Activated T-helper 1 cell treated with anti-CD3 and anti-CD28 coated beads, Interleukin-12 subunit alpha, Interleukin-12 subunit beta, Interleukin-2, Interleukin-4 antibody, amounts not matched to agents 30 ng/mL and 10 ng/mL and 1 ng/mL, durations not matched to agents 14 hours and 24 hours and 36 hours (primary cell): ENCODE data around the gene CBLB. TPM values are rescaled to one million over a fixed set of nuclear protein-coding genes. Genes with fewer than 3 reads are reported as not detected.

Source experiments
- DNase-seq: peaks from one replicate; pipeline ENCODE4 v3.0.0; 2021; ENCODE audit warnings: low spot score
- H3K27ac Mint-ChIP-seq: one replicate; pipeline ENCODE4 v1.8.0; 2021; ENCODE audit warnings: mild to moderate bottlenecking, mixed read lengths
- H3K27me3 Mint-ChIP-seq: one replicate; pipeline ENCODE4 v1.8.0; 2022; ENCODE audit warnings: mild to moderate bottlenecking, moderate library complexity, mixed read lengths; ENCODE audit not compliant: insufficient read depth
- H3K36me3 Mint-ChIP-seq: one replicate; pipeline ENCODE4 v1.8.0; 2021; ENCODE audit warnings: low read depth, mixed read lengths
- H3K4me1 Mint-ChIP-seq: one replicate; pipeline ENCODE4 v1.8.0; 2021; ENCODE audit warnings: low read depth, mixed read lengths
- H3K4me3 Mint-ChIP-seq: one replicate; pipeline ENCODE4 v1.8.0; 2021; ENCODE audit warnings: mild to moderate bottlenecking, moderate library complexity, mixed read lengths
- H3K9me3 Mint-ChIP-seq: one replicate; pipeline ENCODE4 v1.8.0; 2021; ENCODE audit warnings: mixed read lengths
- intact Hi-C: fragments of 100-400 bp; cut with micrococcal nuclease; formaldehyde crosslinking; loops from one replicate; pipeline ENCODE4 v1.15.1; 2024
- total RNA-seq: library from RNA; stranded (reverse); gene quantifications from 2 replicates; pipeline ENCODE4 v1.2.3, GENCODE V29; 2022

CBLB gene
- total RNA-seq, 1 donor from 2014 or later, result 213 TPM

- intact Hi-C loops, result no loop called here
- Mint-ChIP-seq H3K27me3 (no peaks in the 10 kb centered on the region), H3K27ac (no peak overlapping the region), H3K4me3 (no peak overlapping the region), H3K36me3 (no peaks in the 10 kb centered on the region), H3K9me3 (no peaks in the 10 kb centered on the region), H3K4me1 (no peaks in the 10 kb centered on the region)
- DNase-seq, result no peak
Measured at GRCh38 chr3:105620236-105620635, 248.6 kb downstream of the CBLB start.

- Mint-ChIP-seq H3K9me3 (no peaks in the 10 kb centered on the region), H3K27ac (no peak overlapping the region), H3K4me3 (no peak overlapping the region), H3K36me3 (no peaks in the 10 kb centered on the region), H3K4me1 (no peaks in the 10 kb centered on the region), H3K27me3 (no peaks in the 10 kb centered on the region)
- DNase-seq, result no peak
- intact Hi-C loops, result no loop called here
Measured at GRCh38 chr3:105619651-105620050, 249.2 kb downstream of the CBLB start.

- H3K27ac Mint-ChIP-seq, result no peak overlapping the region
- intact Hi-C loops, result no loop called here
- H3K4me3 Mint-ChIP-seq, result no peak overlapping the region
- peaks cover 5% of the 10 kb centered on the region for H3K27me3 Mint-ChIP-seq
- H3K9me3 Mint-ChIP-seq, result no peaks in the 10 kb centered on the region
- no peaks in the 10 kb centered on the region for H3K36me3 Mint-ChIP-seq
- H3K4me1 Mint-ChIP-seq, result no peaks in the 10 kb centered on the region
- DNase-seq, result no peak
Measured at GRCh38 chr3:105618556-105618955, 250.3 kb downstream of the CBLB start.

- Mint-ChIP-seq H3K9me3 (no peaks in the 10 kb centered on the region), H3K4me1 (no peaks in the 10 kb centered on the region), H3K4me3 (no peak overlapping the region), H3K36me3 (no peaks in the 10 kb centered on the region), H3K27me3 (peaks cover 6% of the 10 kb centered on the region), H3K27ac (no peak overlapping the region)
- intact Hi-C loops, result no loop called here
- no peak for DNase-seq
Measured at GRCh38 chr3:105616374-105617121, 252.3 kb downstream of the CBLB start.

GRCh38 chr3:105615814-105616213, 253.0 kb downstream of the CBLB start:
- DNase-seq, result no peak
- no peak overlapping the region for H3K27ac Mint-ChIP-seq
- H3K36me3 Mint-ChIP-seq, result no peaks in the 10 kb centered on the region
- H3K4me3 Mint-ChIP-seq, result no peak overlapping the region
- no peaks in the 10 kb centered on the region for H3K9me3 Mint-ChIP-seq
- peaks cover 6% of the 10 kb centered on the region for H3K27me3 Mint-ChIP-seq
- H3K4me1 Mint-ChIP-seq, result no peaks in the 10 kb centered on the region
- intact Hi-C loops, result no loop called here

GRCh38 chr3:105614288-105615030, 254.4 kb downstream of the CBLB start:
- no peaks in the 10 kb centered on the region for H3K36me3 Mint-ChIP-seq
- H3K27ac Mint-ChIP-seq, result no peak overlapping the region
- H3K27me3 Mint-ChIP-seq, result peaks cover 6% of the 10 kb centered on the region
- no peak overlapping the region for H3K4me3 Mint-ChIP-seq
- H3K4me1 Mint-ChIP-seq, result no peaks in the 10 kb centered on the region
- no peaks in the 10 kb centered on the region for H3K9me3 Mint-ChIP-seq
- intact Hi-C loops, result no loop called here
- DNase-seq, result no peak

GRCh38 chr3:105613120-105613519, 255.7 kb downstream of the CBLB start:
- H3K36me3 Mint-ChIP-seq, result no peaks in the 10 kb centered on the region
- no peak overlapping the region for H3K4me3 Mint-ChIP-seq
- H3K27me3 Mint-ChIP-seq, result peaks cover 6% of the 10 kb centered on the region
- no peaks in the 10 kb centered on the region for H3K4me1 Mint-ChIP-seq
- no peaks in the 10 kb centered on the region for H3K9me3 Mint-ChIP-seq
- DNase-seq, result no peak
- intact Hi-C loops, result no loop called here
- no peak overlapping the region for H3K27ac Mint-ChIP-seq

GRCh38 chr3:105611304-105612192, 257.3 kb downstream of the CBLB start:
- no peak overlapping the region for H3K27ac Mint-ChIP-seq
- H3K4me3 Mint-ChIP-seq, result no peak overlapping the region
- no peaks in the 10 kb centered on the region for H3K4me1 Mint-ChIP-seq
- H3K9me3 Mint-ChIP-seq, result no peaks in the 10 kb centered on the region
- H3K36me3 Mint-ChIP-seq, result no peaks in the 10 kb centered on the region
- intact Hi-C loops, result no loop called here
- DNase-seq, result no peak
- peaks cover 6% of the 10 kb centered on the region for H3K27me3 Mint-ChIP-seq

GRCh38 chr3:105610473-105610872, 258.3 kb downstream of the CBLB start:
- Mint-ChIP-seq H3K36me3 (no peaks in the 10 kb centered on the region), H3K27me3 (peaks cover 6% of the 10 kb centered on the region), H3K4me1 (no peaks in the 10 kb centered on the region), H3K4me3 (no peak overlapping the region), H3K9me3 (no peaks in the 10 kb centered on the region), H3K27ac (no peak overlapping the region)
- intact Hi-C loops, result no loop called here
- DNase-seq, result no peak

GRCh38 chr3:105608623-105609022, 260.2 kb downstream of the CBLB start:
- Mint-ChIP-seq H3K9me3 (no peaks in the 10 kb centered on the region), H3K4me1 (no peaks in the 10 kb centered on the region), H3K27ac (no peak overlapping the region), H3K4me3 (no peak overlapping the region), H3K36me3 (no peaks in the 10 kb centered on the region), H3K27me3 (peaks cover 2% of the 10 kb centered on the region)
- no peak for DNase-seq
- intact Hi-C loops, result no loop called here

GRCh38 chr3:105606016-105606415, 262.8 kb downstream of the CBLB start:
- Mint-ChIP-seq H3K9me3 (peaks cover 5% of the 10 kb centered on the region), H3K27me3 (no peaks in the 10 kb centered on the region), H3K36me3 (no peaks in the 10 kb centered on the region), H3K4me3 (no peak overlapping the region), H3K4me1 (no peaks in the 10 kb centered on the region), H3K27ac (no peak overlapping the region)
- intact Hi-C loops, result no loop called here
- no peak for DNase-seq
